ENCODE measurements around the gene CFAP299.
"Not testable (repeated sequence)": the region's sequence is repeated elsewhere in the genome, so short reads cannot be mapped to it uniquely, and the experiment has no call there.

Gene CFAP299

GRCh38 chr4:80340036-80340435, 4.5 kb downstream of the CFAP299 start:
- no peak for DNase-seq (ENCODE audit: low read depth)
- TF ChIP-seq, protein P1, sequence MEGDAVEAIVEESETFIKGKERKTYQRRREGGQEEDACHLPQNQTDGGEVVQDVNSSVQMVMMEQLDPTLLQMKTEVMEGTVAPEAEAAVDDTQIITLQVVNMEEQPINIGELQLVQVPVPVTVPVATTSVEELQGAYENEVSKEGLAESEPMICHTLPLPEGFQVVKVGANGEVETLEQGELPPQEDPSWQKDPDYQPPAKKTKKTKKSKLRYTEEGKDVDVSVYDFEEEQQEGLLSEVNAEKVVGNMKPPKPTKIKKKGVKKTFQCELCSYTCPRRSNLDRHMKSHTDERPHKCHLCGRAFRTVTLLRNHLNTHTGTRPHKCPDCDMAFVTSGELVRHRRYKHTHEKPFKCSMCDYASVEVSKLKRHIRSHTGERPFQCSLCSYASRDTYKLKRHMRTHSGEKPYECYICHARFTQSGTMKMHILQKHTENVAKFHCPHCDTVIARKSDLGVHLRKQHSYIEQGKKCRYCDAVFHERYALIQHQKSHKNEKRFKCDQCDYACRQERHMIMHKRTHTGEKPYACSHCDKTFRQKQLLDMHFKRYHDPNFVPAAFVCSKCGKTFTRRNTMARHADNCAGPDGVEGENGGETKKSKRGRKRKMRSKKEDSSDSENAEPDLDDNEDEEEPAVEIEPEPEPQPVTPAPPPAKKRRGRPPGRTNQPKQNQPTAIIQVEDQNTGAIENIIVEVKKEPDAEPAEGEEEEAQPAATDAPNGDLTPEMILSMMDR (IDR thresholded peaks at IDR 0.05; ENCODE audit: control insufficient read depth, insufficient read depth, low read depth, low read length, missing control alignments) = no peak
- no peak overlapping the region for H3K4me3 ChIP-seq (ENCODE audit: control insufficient read depth, low read depth, low read length)

DNA sequence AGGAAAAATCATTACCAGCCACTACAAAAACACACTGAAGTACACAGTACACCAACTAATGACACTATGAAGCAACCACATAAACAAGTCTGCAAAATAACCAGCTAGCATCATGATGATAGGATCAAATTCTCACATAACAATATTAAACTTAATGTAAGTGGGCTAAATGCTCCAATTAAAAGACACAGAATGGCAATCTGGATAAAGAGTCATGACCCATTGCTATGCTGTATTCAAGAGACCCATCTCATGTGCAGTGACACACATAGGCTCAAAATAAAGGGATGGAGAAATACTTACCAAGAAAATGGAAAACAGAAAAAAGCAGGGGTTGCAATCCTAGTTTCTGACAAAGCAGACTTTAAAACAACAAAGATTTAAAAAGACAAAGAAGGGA, 7.2 kb downstream of the CFAP299 start:
- not testable (repeated sequence) for DNase-seq (ENCODE audit: low read depth); H3K4me3 ChIP-seq (ENCODE audit: control insufficient read depth, low read depth, low read length)

DNA sequence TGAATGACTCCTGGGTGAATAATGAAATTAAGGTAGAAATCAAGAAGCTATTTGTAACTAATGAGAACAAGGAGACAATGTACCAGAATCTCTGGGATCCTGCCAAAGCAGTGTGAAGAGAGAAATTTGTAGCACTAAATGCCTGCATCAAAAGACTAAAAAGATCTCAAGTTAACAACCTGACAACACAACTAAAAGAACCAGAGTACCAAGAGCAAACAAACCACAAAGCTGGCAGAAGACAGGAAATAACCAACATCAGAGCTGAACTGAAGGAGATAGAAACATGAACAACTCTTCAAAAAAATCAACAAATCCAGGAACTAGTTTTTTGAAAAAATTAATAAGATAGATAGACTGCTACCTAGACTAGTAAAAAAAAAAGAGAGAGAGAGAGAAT, 8.4 kb downstream of the CFAP299 start:
- no peak for DNase-seq (ENCODE audit: low read depth)
- TF ChIP-seq, protein P1 (IDR thresholded peaks at IDR 0.05; ENCODE audit: control insufficient read depth, insufficient read depth, low read depth, low read length, missing control alignments) = no peak
- no peak overlapping the region for H3K4me3 ChIP-seq (ENCODE audit: control insufficient read depth, low read depth, low read length)

DNA sequence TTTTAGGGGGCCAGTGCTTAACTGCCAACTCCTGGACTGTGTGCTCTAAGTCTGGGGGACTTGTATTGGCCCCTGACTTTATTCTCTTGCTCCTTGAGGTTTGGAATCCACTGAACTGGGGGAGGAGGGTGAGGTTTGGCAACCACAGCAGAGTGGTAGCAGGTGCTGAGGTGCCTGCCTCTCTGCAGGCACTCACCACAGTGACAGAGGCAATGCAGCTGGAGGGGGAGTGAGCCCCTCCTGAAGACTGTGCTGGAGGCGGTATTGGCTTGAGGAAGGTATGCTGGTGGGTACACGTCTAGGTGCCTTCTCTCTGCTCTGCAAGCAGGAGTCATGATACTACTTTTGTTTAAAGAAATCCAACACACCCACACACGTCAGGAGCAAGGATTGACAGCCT, 24.6 kb downstream of the CFAP299 start:
- H3K4me3 ChIP-seq (ENCODE audit: control insufficient read depth, low read depth, low read length) = no peak overlapping the region
- DNase-seq (ENCODE audit: low read depth) = no peak
- TF ChIP-seq, protein P1 (IDR thresholded peaks at IDR 0.05; ENCODE audit: control insufficient read depth, insufficient read depth, low read depth, low read length, missing control alignments) = no peak

DNA sequence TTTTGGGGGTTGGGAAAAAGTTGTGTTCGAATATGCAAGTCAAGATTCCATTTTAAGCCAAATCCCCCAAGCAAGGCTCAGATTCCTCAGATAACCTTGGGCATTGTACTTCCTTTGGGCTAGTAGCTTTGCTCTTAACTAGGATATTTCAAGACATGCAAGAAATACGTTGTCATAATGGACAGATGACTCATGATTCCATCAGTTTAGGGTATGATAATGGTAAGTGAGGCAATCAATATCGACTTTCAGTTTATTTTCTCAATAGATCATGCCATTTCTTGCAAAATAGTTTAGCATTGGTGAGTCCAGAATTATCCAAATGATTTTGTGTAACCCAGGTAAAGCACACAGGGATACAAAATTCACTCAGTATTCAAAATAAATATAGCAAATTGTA, 25.4 kb downstream of the CFAP299 start:
- H3K4me3 ChIP-seq (ENCODE audit: control insufficient read depth, low read depth, low read length) = no peak overlapping the region
- TF ChIP-seq, protein P1 (IDR thresholded peaks at IDR 0.05; ENCODE audit: control insufficient read depth, insufficient read depth, low read depth, low read length, missing control alignments) = no peak
- no peak for DNase-seq (ENCODE audit: low read depth)

GRCh38 chr4:80361329-80361900, 25.9 kb downstream of the CFAP299 start:
- H3K4me3 ChIP-seq (ENCODE audit: control insufficient read depth, low read depth, low read length) = no peak overlapping the region
- no peak for DNase-seq (ENCODE audit: low read depth)
- TF ChIP-seq, protein P1 (IDR thresholded peaks at IDR 0.05; ENCODE audit: control insufficient read depth, insufficient read depth, low read depth, low read length, missing control alignments) = peak; percentile 22

DNA sequence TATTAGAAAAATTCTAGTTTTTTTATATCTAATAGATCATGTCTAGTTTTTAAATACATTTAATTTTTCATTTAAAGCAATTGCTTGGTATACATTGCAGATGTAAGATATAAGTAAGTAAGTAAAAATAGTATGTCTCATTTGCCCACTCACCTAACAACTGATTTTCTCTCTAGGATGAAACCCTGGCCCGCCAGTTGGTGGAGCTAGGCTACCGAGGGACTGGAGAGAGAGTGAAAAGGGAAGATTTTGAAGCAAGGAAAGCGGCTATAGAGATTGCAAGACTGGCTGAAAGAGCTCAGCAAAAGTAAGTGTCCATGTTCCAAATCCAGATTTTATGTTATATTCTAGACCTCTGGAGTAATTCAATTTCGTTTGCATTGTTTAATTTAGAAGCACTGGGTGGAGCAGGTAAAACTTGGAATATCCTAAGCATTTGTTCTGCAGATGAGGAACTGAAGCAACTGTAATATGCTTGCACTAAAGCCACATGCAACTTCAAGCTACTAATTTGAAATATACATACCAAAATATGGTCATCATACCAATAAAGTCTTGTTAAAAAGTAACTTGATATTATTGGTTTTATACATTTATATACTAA, 27.1 kb downstream of the CFAP299 start:
- H3K4me3 ChIP-seq (ENCODE audit: control insufficient read depth, low read depth, low read length) = no peak overlapping the region
- TF ChIP-seq, protein P1 (IDR thresholded peaks at IDR 0.05; ENCODE audit: control insufficient read depth, insufficient read depth, low read depth, low read length, missing control alignments) = peak; percentile 80
- DNase-seq (ENCODE audit: low read depth) = peak; percentile 5
